Neural cell (in vitro differentiated cells): ENCODE data around the gene NUSAP1.

ENCODE experiments used
- CTCF ChIP-seq: fragments of 450-650 bp; IDR thresholded peaks from 2 replicates; pipeline ENCODE4 v1.5.1; 2014; ENCODE audit warnings: antibody characterized with exemption, mild to moderate bottlenecking, moderate library complexity; ENCODE audit not compliant: poor library complexity, severe bottlenecking
- EP300 ChIP-seq: fragments of 450-650 bp; conservative IDR thresholded peaks from 2 replicates; pipeline ENCODE4 v1.6.1; 2014; ENCODE audit warnings: antibody characterized with exemption, mild to moderate bottlenecking, moderate library complexity; ENCODE audit not compliant: poor library complexity, severe bottlenecking
- EZH2 ChIP-seq: fragments of 200-600, 300-800 bp; shearing (Covaris generic), sonication (generic); IDR thresholded peaks from 2 replicates; pipeline ENCODE4 v1.6.1; 2014; ENCODE audit warnings: antibody characterized with exemption, low read length, borderline replicate concordance, mild to moderate bottlenecking; ENCODE audit not compliant: insufficient read depth, poor library complexity, severe bottlenecking
- POLR2AphosphoS5 ChIP-seq: IDR thresholded peaks from 2 replicates; pipeline ENCODE4 v1.6.1; 2012
- REST ChIP-seq: IDR thresholded peaks from 2 replicates; pipeline ENCODE4 v1.6.1; 2012; ENCODE audit warnings: borderline replicate concordance
- TAF1 ChIP-seq: IDR thresholded peaks from 2 replicates; pipeline ENCODE4 v1.6.1; 2012; ENCODE audit warnings: low read depth

- no peak for TF ChIP-seq EZH2
- TF ChIP-seq TAF1: no peak
- TF ChIP-seq CTCF: no peak
- no peak for TF ChIP-seq POLR2AphosphoS5
- TF ChIP-seq EP300: no peak
- TF ChIP-seq REST: no peak
Measured at GRCh38 chr15:41424809-41425208, 92.1 kb downstream of the NUSAP1 start.
